OCI-LY3 (cell line): ENCODE data around the gene NCAPG.

Experiments used
- EZH2phosphoT487 ChIP-seq: fragments of 200-600 bp; shearing (Covaris generic); IDR thresholded peaks from 2 replicates; pipeline ENCODE4 v1.6.1; 2018; ENCODE audit warnings: antibody characterized with exemption, mixed run types, low read depth
- TF ChIP-seq, protein P1 (sequence below): fragments of 200-600, 300-600 bp; sonication (generic); IDR thresholded peaks from 2 replicates; pipeline ENCODE4 v1.5.1; 2014; ENCODE audit warnings: antibody characterized with exemption, low read length, low read depth

DNA sequence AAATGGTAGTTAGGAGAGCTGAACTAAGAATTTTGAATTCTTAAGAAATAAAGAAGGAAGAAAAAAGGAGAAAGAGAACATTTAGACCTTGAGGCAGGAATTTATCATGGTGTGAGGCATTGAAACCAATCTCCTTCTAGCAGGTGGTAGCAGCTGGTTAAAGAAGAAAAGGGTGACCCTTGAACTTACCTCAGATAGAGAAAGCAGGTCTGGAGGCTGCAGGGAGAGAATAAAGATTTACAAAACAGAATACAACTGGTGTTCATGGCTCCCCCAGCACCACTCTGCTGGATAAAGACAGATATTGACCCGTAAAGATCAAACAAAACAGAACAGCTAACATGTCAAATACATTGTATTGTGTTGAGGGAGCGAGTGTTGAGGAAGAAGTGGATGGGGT is 56.0 kb downstream of the NCAPG start:
- TF ChIP-seq, protein P1, sequence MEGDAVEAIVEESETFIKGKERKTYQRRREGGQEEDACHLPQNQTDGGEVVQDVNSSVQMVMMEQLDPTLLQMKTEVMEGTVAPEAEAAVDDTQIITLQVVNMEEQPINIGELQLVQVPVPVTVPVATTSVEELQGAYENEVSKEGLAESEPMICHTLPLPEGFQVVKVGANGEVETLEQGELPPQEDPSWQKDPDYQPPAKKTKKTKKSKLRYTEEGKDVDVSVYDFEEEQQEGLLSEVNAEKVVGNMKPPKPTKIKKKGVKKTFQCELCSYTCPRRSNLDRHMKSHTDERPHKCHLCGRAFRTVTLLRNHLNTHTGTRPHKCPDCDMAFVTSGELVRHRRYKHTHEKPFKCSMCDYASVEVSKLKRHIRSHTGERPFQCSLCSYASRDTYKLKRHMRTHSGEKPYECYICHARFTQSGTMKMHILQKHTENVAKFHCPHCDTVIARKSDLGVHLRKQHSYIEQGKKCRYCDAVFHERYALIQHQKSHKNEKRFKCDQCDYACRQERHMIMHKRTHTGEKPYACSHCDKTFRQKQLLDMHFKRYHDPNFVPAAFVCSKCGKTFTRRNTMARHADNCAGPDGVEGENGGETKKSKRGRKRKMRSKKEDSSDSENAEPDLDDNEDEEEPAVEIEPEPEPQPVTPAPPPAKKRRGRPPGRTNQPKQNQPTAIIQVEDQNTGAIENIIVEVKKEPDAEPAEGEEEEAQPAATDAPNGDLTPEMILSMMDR: no peak
- no peak for TF ChIP-seq EZH2phosphoT487
